ENCODE results near the gene MCOLN1.
"Not testable (repeated sequence)": the region's sequence is repeated elsewhere in the genome, so short reads cannot be mapped to it uniquely, and the experiment has no call there.

Gene MCOLN1

DNA sequence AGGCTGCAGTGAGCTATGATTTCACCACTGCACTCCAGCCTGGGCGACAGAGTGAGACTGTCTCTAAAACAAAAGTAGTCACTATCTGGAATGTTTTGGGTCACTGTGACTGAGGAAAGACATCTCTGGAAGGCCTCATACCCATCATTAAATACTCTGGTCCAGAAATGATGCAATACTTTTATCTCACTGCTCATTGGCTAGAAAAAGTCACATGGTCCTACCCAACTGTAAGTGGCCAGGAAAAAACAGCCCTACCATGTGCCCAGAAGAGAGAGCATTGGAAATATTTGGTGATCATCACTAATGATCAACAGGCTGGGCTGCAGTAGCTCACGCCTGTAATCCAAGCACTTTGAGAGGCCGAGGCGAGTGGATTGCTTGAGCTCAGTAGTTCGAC lies 42.9 kb downstream of the MCOLN1 start:
- no peak for DNase-seq (ENCODE audit: low read depth in 2 of 2, low spot score in 1 of 2)

DNA sequence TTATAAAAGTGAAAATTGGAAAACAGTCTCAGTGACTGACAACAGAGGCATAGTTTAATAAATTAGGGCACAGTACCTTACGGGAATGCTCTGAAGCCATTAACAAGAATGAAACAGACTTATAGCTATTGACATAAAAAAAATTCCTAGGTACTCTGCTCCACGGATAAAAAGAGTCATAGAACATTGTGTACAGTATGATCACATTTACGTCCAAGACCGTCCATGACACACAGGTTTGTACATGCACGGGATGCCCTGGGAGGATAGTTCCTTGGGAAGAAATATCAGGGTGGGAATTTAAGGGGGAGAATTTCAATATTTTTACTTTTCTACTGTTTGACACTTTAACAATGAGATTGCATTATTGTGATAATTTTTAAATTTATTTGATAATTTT lies 48.3 kb downstream of the MCOLN1 start:
- DNase-seq (ENCODE audit: low read depth in 2 of 2, low spot score in 1 of 2) = no peak

DNA sequence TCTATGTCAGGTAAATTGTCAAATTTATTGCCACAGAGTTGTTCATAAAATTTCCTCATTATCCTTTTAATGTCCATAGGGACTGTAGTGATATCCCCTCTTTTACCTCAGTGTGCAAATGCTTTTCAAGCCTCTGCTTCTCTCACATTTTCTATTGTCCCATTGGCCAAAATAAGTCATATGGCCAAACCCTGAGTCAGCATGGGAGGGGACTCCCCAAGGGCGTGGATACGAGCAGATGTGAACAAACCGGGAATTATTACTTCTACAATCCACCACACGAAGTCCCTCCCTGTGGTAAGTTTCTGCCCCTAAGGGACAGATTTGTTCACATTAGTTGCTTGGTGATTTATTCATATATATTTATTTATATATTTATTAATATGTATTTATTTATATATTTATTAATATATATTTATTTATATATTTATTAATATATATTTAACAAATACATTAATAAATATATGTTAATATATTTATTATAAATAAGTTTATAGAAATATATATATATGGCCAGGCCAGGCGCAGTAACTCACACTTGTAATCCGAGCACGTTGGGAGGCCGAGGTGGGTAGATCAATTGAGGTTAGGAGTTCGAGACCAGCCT lies 53.1 kb downstream of the MCOLN1 start:
- no peak for DNase-seq (ENCODE audit: low read depth in 2 of 2, low spot score in 1 of 2)

DNA sequence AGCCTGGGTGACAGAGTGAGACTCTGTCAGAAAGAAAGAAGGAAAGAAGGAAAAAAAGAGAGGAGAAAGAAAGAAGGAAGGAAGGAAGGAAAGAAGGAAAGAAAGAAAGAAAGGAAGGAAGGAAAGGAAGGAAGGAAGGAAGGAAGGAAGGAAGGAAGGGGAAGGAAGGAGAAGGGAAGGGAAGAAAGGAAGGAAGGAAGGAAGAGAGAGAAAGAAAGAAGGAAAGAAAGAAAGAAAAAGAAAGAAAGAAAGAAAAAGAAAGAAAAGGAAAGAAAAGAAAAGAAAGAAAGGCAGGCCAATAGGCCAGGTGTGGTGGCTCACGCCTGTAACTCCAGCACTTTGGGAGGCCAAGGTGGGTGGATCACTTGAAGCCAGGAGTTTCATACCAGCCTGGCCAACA lies 55.0 kb downstream of the MCOLN1 start:
- DNase-seq (ENCODE audit: low read depth in 2 of 2, low spot score in 1 of 2) = not testable (repeated sequence)

DNA sequence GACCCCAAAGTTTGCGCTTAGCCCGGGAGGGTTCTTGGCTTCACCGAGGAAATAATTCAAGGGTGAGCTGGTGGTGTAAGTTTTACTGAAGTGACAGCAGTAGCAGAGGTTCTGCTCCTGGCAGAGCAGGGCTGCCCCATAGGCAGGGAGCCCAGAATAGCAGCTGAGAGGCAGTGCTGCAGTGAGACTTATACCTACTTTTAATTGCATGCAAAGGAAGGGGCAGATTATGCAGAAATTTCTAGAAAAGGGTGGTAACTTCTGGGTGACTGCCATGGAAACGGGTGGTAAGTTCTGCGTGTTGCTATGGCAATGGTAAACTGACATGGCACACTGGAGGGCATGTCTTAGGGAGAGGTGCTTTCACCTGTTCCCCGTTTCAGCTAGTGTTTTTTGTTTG lies 55.7 kb downstream of the MCOLN1 start:
- no peak for DNase-seq (ENCODE audit: low read depth in 2 of 2, low spot score in 1 of 2)

DNA sequence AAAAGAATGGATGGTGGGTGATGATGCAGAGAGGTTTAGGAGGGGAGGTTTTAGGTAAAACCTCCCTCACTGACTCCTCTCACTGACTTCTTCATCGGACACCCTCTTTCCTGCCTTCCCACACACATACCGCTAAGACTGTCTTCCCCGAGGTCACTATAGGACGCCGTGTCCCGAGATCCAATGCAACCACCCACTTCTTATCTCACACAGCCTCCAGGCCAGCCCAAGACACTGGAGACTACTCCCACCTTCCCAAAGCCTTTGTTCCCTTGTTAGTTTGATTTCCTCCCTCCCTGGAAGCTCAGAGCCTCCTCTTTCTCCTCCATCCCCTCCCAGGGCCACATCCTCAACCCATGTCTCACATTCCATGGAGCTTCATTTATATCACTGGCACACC lies 56.8 kb downstream of the MCOLN1 start:
- DNase-seq (ENCODE audit: low read depth in 2 of 2, low spot score in 1 of 2) = no peak

DNA sequence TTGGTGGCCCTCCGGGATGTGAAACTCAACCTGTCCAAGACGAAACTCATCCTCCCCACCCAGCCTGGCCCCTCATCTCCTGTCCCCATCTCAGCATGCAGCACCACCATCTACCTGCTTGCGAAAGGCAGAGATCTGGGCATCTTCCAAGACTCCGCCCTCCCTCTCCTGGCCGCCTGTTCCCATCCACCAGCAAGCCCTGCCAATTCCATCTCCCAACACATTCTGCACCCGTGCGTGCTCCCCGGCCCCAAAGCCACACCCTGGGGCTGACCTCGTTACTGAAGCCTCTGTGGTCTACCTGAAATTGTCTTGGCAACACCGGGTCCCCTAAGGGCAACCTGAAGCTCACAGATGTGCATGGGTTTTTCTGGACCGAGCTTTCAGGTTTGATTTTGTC lies 60.0 kb downstream of the MCOLN1 start:
- no peak for DNase-seq (ENCODE audit: low read depth in 2 of 2, low spot score in 1 of 2)

All from stimulated activated CD8-positive, alpha-beta memory T cell treated with anti-CD3 and anti-CD28 coated beads, Interleukin-4, amount 100 ng/mL, for 4 hours (primary cell).